ENCODE measurements around the gene MAP2K7. TPM values are rescaled to one million over a fixed set of nuclear protein-coding genes. Genes with fewer than 3 reads are reported as not detected.

MAP2K7 gene
- polyA plus RNA-seq, 1 donor (not counting 4 experiments of a cell fraction or from before 2014, with no cell fraction given): 8.4 TPM

DNA sequence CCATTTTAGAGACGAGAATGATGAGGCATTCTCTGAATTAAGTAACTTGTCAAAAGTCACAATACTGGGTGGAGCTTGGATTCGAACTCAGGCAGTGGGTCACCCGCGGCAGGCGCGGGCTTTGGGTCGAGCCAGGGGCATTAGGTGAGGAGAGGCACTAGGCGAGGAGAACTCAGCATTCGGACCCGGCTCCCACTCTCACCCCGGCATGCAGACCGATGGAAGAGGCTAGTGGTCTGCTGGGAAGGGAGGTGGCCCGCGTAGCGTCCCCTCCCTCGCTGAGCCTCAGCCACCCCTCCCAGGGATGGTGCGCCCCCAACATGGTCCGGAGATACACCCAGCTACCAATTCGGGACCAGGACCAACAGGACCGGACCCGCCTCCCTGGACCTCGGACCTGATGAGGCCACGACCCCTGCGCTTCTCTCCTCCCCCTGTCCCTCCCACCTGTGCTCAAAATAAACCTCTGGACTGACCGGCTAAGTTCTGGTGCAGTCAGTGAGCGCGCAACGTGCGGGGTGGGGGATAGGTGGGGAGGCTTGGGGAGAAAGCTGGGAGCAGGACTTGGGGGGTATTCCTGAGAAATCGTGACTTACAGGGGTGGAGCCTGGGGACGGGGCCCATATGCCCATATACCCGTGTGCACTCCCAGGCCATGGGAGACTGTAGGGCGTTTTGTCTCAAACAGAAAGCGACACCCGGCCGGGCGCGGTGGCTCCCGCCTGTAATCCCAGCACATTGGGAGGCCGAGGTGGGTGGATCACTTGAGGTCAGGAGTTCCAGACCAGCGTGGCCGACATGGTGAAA is 15.1 kb downstream of the MAP2K7 start:
- Histone ChIP-seq H3K9ac (ENCODE audit: control insufficient read depth, extremely low read depth, insufficient read depth, low read length) (no peak overlapping the region), H3K27ac (ENCODE audit: control insufficient read depth, insufficient read depth, low read length) (no peak overlapping the region), H3K27me3 (ENCODE audit: control insufficient read depth, extremely low read depth, insufficient read depth, low read length) (peaks cover 24% of the 10 kb centered on the region), H3K4me2 (ENCODE audit: control insufficient read depth, extremely low read depth, insufficient read depth, low read depth, low read length) (no peak overlapping the region), H3K4me3 (ENCODE audit: control insufficient read depth in 2 of 3, extremely low read depth in 1 of 3, insufficient read depth in 2 of 3, low read depth in 1 of 3, low read length in 3 of 3) (no peak overlapping the region), H3K9me1 (ENCODE audit: control insufficient read depth, extremely low read depth, insufficient read depth, low read length) (no peaks in the 10 kb centered on the region), H3K4me1 (ENCODE audit: control insufficient read depth, extremely low read depth, insufficient read depth, low read length) (peaks cover 18% of the 10 kb centered on the region), H4K20me1 (ENCODE audit: control insufficient read depth, extremely low read depth, insufficient read depth, low read length) (no peaks in the 10 kb centered on the region), H3K79me2 (ENCODE audit: control insufficient read depth, insufficient read depth, low read length) (no peaks in the 10 kb centered on the region), H2AFZ (ENCODE audit: control insufficient read depth, low read length) (no peak overlapping the region), H3K9me3 (ENCODE audit: control insufficient read depth, low read depth, low read length) (no peaks in the 10 kb centered on the region), H3K36me3 (ENCODE audit: control insufficient read depth in 2 of 2, extremely low read depth in 1 of 2, insufficient read depth in 2 of 2, low read length in 2 of 2) (peaks cover 4 to 5% of the 10 kb centered on the region in 2 experiments)
- no peak for DNase-seq (ENCODE audit: low read depth, low spot score)
- TF ChIP-seq, protein P1, sequence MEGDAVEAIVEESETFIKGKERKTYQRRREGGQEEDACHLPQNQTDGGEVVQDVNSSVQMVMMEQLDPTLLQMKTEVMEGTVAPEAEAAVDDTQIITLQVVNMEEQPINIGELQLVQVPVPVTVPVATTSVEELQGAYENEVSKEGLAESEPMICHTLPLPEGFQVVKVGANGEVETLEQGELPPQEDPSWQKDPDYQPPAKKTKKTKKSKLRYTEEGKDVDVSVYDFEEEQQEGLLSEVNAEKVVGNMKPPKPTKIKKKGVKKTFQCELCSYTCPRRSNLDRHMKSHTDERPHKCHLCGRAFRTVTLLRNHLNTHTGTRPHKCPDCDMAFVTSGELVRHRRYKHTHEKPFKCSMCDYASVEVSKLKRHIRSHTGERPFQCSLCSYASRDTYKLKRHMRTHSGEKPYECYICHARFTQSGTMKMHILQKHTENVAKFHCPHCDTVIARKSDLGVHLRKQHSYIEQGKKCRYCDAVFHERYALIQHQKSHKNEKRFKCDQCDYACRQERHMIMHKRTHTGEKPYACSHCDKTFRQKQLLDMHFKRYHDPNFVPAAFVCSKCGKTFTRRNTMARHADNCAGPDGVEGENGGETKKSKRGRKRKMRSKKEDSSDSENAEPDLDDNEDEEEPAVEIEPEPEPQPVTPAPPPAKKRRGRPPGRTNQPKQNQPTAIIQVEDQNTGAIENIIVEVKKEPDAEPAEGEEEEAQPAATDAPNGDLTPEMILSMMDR (optimal IDR thresholded peaks at IDR 0.05 in 1 of 3, IDR thresholded peaks at IDR 0.05 in 1 of 3, conservative IDR thresholded peaks at IDR 0.05 in 1 of 3; ENCODE audit: extremely low read depth in 1 of 3, insufficient read depth in 2 of 3, low read length in 3 of 3): no peak
- TF ChIP-seq EZH2 (IDR thresholded peaks at IDR 0.05; ENCODE audit: low read length): no peak
- dilution Hi-C loops (cut with MboI; ENCODE audit: extremely low pct_ligation_motif_present, low sequenced_read_pairs): no loop called here
- FAIRE-seq: no peak

DNA sequence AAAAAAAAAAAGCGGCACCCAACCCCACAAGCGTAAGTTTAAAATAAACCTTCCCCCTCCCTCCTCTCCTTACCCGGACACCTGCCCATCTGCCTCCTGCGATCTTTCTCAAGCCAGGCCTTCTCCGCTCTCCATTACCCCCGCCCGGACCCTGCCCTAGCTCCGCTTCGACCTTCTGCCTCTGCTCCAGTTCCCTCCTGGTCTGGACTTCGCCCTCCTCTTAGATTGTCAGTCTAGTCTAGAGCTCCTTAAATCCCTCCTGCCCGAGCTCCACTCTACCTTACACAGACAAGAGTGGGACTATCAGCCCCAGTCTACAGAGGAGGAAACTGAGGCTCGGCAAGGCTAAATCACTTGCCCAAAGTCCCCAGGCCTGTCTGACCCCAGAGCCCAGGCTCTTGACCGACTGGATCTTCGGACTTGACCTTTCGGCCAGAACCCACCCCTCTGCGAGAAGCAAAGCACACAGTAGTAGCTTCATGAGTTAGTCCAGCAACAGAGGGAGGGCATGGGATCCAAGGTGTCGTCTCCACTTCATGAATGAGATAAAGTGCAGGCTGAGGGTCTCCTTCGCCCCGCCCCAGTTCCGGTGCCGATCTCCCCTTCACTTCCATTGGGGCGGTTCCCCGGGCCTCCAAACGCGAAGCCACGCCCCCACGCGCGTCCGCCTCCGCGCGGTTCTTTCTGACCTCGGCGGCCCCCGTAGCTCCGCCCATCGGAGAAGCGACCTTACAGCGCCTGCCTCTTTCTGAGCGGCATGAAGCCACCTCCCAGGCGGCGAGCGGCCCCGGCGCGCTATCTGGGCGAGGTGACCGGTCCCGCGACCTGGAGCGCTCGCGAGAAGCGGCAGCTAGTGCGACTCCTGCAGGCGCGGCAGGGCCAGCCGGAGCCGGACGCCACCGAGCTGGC is 16.2 kb downstream of the MAP2K7 start, which contains the start of gene SNAPC2:
TSS of gene SNAPC2 (plus strand) at position 729 of the 909 bp plus-strand sequence. CDS start at position 758, 29 bp downstream.
- Histone ChIP-seq H3K9ac (ENCODE audit: control insufficient read depth, extremely low read depth, insufficient read depth, low read length) (peak within 1 kb of the TSS; percentile 75), H2AFZ (ENCODE audit: control insufficient read depth, low read length) (peak within 1 kb of the TSS; percentile 91), H3K9me3 (ENCODE audit: control insufficient read depth, low read depth, low read length) (no peaks in the 10 kb centered on the region), H4K20me1 (ENCODE audit: control insufficient read depth, extremely low read depth, insufficient read depth, low read length) (no peaks in the 10 kb centered on the region), H3K36me3 (ENCODE audit: control insufficient read depth in 2 of 2, extremely low read depth in 1 of 2, insufficient read depth in 2 of 2, low read length in 2 of 2) (peaks cover 4 to 5% of the 10 kb centered on the region in 2 experiments), H3K27ac (ENCODE audit: control insufficient read depth, insufficient read depth, low read length) (peak within 1 kb of the TSS; percentile 76), H3K4me3 (ENCODE audit: control insufficient read depth in 2 of 3, extremely low read depth in 1 of 3, insufficient read depth in 2 of 3, low read depth in 1 of 3, low read length in 3 of 3) (peak within 1 kb of the TSS; percentile 71 to 90 (median 90)), H3K27me3 (ENCODE audit: control insufficient read depth, extremely low read depth, insufficient read depth, low read length) (peaks cover 24% of the 10 kb centered on the region), H3K79me2 (ENCODE audit: control insufficient read depth, insufficient read depth, low read length) (no peaks in the 10 kb centered on the region), H3K4me2 (ENCODE audit: control insufficient read depth, extremely low read depth, insufficient read depth, low read depth, low read length) (peak within 1 kb of the TSS; percentile 99), H3K4me1 (ENCODE audit: control insufficient read depth, extremely low read depth, insufficient read depth, low read length) (peaks cover 18% of the 10 kb centered on the region), H3K9me1 (ENCODE audit: control insufficient read depth, extremely low read depth, insufficient read depth, low read length) (no peaks in the 10 kb centered on the region)
- DNase-seq (ENCODE audit: low read depth, low spot score) (no peak), FAIRE-seq (peak; percentile 74)
- TF ChIP-seq, protein P1 (optimal IDR thresholded peaks at IDR 0.05 in 1 of 3, IDR thresholded peaks at IDR 0.05 in 1 of 3, conservative IDR thresholded peaks at IDR 0.05 in 1 of 3; ENCODE audit: extremely low read depth in 1 of 3, insufficient read depth in 2 of 3, low read length in 3 of 3): no peak
- TF ChIP-seq EZH2 (IDR thresholded peaks at IDR 0.05; ENCODE audit: low read length): no peak
- dilution Hi-C loops (cut with MboI; ENCODE audit: extremely low pct_ligation_motif_present, low sequenced_read_pairs): no loop called here
